GM18868 (cell line): ENCODE results near the gene OTULIN.

ENCODE experiments used
- ATAC-seq: cut with Tn5 transposase; IDR thresholded peaks from one replicate; pipeline ENCODE4 v1.9.1; 2021; ENCODE audit warnings: mild to moderate bottlenecking, moderate library complexity; ENCODE audit not compliant: unreplicated experiment

Gene OTULIN

GRCh38 chr5:14718778-14719177, 54.3 kb downstream of the OTULIN start:
- peak; percentile 40 for ATAC-seq

GRCh38 chr5:14720236-14720923, 55.9 kb downstream of the OTULIN start:
- no peak for ATAC-seq

- no peak for ATAC-seq
These were observed 57.6 kb downstream of the OTULIN start for GRCh38 chr5:14721990-14722656.

- ATAC-seq = no peak
These were observed 58.4 kb downstream of the OTULIN start for GRCh38 chr5:14722923-14723322.

GRCh38 chr5:14723701-14724132, 59.2 kb downstream of the OTULIN start:
- peak; percentile 52 for ATAC-seq

GRCh38 chr5:14724633-14725032, 60.1 kb downstream of the OTULIN start:
- ATAC-seq = no peak

GRCh38 chr5:14726066-14726838, 61.7 kb downstream of the OTULIN start:
- ATAC-seq = no peak

GRCh38 chr5:14727428-14727865, 62.9 kb downstream of the OTULIN start:
- peak; percentile 66 for ATAC-seq

GRCh38 chr5:14727928-14728458, 63.5 kb downstream of the OTULIN start:
- no peak for ATAC-seq

GRCh38 chr5:14728459-14728938, 64.0 kb downstream of the OTULIN start:
- no peak for ATAC-seq

- no peak for ATAC-seq
These were observed 65.2 kb downstream of the OTULIN start for GRCh38 chr5:14729448-14730385.

- no peak for ATAC-seq
These were observed 65.9 kb downstream of the OTULIN start for GRCh38 chr5:14730466-14730865.

- ATAC-seq = no peak
These were observed 66.4 kb downstream of the OTULIN start for GRCh38 chr5:14730881-14731280.

GRCh38 chr5:14732991-14733390, 68.5 kb downstream of the OTULIN start:
- no peak for ATAC-seq

GRCh38 chr5:14733661-14734060, 69.1 kb downstream of the OTULIN start:
- no peak for ATAC-seq

GRCh38 chr5:14734396-14734795, 69.9 kb downstream of the OTULIN start:
- no peak for ATAC-seq

GRCh38 chr5:14735944-14736343, 71.4 kb downstream of the OTULIN start:
- ATAC-seq = no peak

- no peak for ATAC-seq
These were observed 72.8 kb downstream of the OTULIN start for GRCh38 chr5:14737291-14737690.

- no peak for ATAC-seq
These were observed 73.5 kb downstream of the OTULIN start for GRCh38 chr5:14738050-14738449.

GRCh38 chr5:14739538-14739937, 75.0 kb downstream of the OTULIN start:
- no peak for ATAC-seq
